Adrenal gland (tissue), 5 donors: ENCODE results near the gene HOXA3.

Experiments used
- CTCF ChIP-seq, 6 experiments: fragments of 450-650 bp in 4 of 6; fragments of 200-600 bp in 2 of 6; sonication (generic) in 1 of 6; IDR thresholded peaks; 1 replicate in 5 of 6; 2 replicates in 1 of 6; pipeline versions ENCODE4 v1.5.1 to v1.8.0; 2016 to 2021; ENCODE audit warnings: antibody characterized with exemption in 6 of 6, mild to moderate bottlenecking in 2 of 6, moderate library complexity in 1 of 6
- POLR2A ChIP-seq, 2 donors: fragments of 450-650 bp; IDR thresholded peaks; one replicate each; pipeline ENCODE4 v1.6.1; 2017; ENCODE audit warnings: antibody characterized with exemption in 2 of 2, mild to moderate bottlenecking in 2 of 2, moderate library complexity in 1 of 2
- donor health status: DM: no; HTN: no; CAD: no.

- TF ChIP-seq CTCF (IDR thresholded peaks at IDR 0.05), result no peak
- no peak for TF ChIP-seq POLR2A (IDR thresholded peaks at IDR 0.05)
These were observed 32.9 kb downstream of the HOXA3 start for GRCh38 chr7:27119412-27119911.
